SK-N-MC (cell line): ENCODE data around the gene RASIP1.

Source experiments
- EZH2 ChIP-seq: fragments of 200-600 bp; sonication (generic); IDR thresholded peaks from one replicate; pipeline ENCODE4 v1.6.1; 2017; ENCODE audit warnings: antibody characterized with exemption
- POLR2AphosphoS5 ChIP-seq: IDR thresholded peaks from 2 replicates; pipeline ENCODE4 v1.6.1; 2012; ENCODE audit warnings: mild to moderate bottlenecking, low read depth, low read length, borderline replicate concordance

DNA sequence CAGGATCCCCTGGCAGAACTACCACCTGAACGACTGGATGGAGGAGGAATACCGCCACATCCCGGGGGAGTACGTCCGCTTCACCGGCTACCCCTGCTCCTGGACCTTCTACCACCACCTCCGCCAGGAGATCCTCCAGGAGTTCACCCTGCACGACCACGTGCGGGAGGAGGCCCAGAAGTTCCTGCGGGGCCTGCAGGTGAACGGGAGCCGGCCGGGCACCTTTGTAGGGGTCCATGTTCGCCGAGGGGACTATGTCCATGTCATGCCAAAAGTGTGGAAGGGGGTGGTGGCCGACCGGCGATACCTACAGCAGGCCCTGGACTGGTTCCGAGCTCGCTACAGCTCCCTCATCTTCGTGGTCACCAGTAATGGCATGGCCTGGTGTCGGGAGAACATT, 37.1 kb downstream of the RASIP1 start:
- no peak for TF ChIP-seq EZH2
- no peak for TF ChIP-seq POLR2AphosphoS5
